K562 (cell line): ENCODE measurements around the gene C14orf180. TPM values are rescaled to one million over a fixed set of nuclear protein-coding genes. Genes with fewer than 3 reads are reported as not detected.

ENCODE experiments used
- ATAC-seq: fragments of 200-7000 bp; cut with Tn5 transposase; 3 replicates; pipeline ENCODE4 v1.9.1; 2020; ENCODE audit warnings: moderate library complexity
- BruUV-seq: library from RNA; stranded (reverse); fragments of 400-500 nt; replicated peaks from 2 replicates; lab custom pipeline; 2021; lab: Mats Ljungman, UMichigan
- CTCF ChIA-PET: fragments of 300-600 bp; formaldehyde crosslinking; extraction: SDS; loops from one replicate; lab custom pipeline; 2021; ENCODE audit warnings: low intra/inter-chr PET ratio; lab: Yijun Ruan, JAX
- POLR2A ChIA-PET: fragments of 300-600, 350-650 bp; sonication (Branson Sonifier 250); formaldehyde crosslinking; extraction: SDS; loops from one replicate; lab custom pipeline; 2021; ENCODE audit warnings: antibody characterized with exemption, inconsistent platforms; lab: Yijun Ruan, JAX
- DNase-seq, 4 experiments: peaks; one replicate each; pipeline versions ENCODE4 v3.0.0 to v3.0.0-alpha.2; 2011 to 2018; ENCODE audit warnings: low spot score in 3 of 4, mixed read lengths in 3 of 4; ENCODE audit errors: extremely low read depth in 1 of 4
- FAIRE-seq: peaks from 2 replicates; lab custom pipeline; 2011; peaks lifted over from hg19 to GRCh38; lab: Jason Lieb, UNC
- H2AFZ ChIP-seq: 2 replicates; pipeline ENCODE4 v1.6.0; 2011; ENCODE audit warnings: low read depth, low read length, control low read depth, inconsistent platforms
- H3K27ac ChIP-seq: fragments of 200-600 bp; 3 replicates; pipeline ENCODE4 v1.8.0; 2011; ENCODE audit warnings: low read depth, mild to moderate bottlenecking, control low read depth, inconsistent platforms, low read length, moderate library complexity, mixed read lengths; ENCODE audit errors: extremely low read depth
- H3K27me3 ChIP-seq, 2 experiments: fragments of 300-600 bp in 1 of 2; 2 replicates in 1 of 2; 3 replicates in 1 of 2; pipeline versions ENCODE4 v1.6.0 to v1.8.0; 2011; ENCODE audit warnings: inconsistent platforms in 2 of 2, low read length in 2 of 2, mild to moderate bottlenecking in 1 of 2, mixed read lengths in 1 of 2, moderate library complexity in 1 of 2; ENCODE audit not compliant: control insufficient read depth in 2 of 2, insufficient read depth in 2 of 2
- H3K36me3 ChIP-seq: fragments of 300-600 bp; 3 replicates; pipeline ENCODE4 v1.8.0; 2011; ENCODE audit warnings: mild to moderate bottlenecking, low read length, inconsistent platforms; ENCODE audit not compliant: control insufficient read depth, insufficient read depth
- H3K4me1 ChIP-seq, 2 experiments: fragments of 200-600 bp in 1 of 2; replicated peaks in 1 of 2; 2 replicates in 1 of 2; 3 replicates in 1 of 2; pipeline versions ENCODE4 v1.5.1 to v1.8.0; 2011; ENCODE audit warnings: inconsistent platforms in 2 of 2, low read length in 2 of 2, mild to moderate bottlenecking in 1 of 2, mixed read lengths in 1 of 2, moderate library complexity in 1 of 2; ENCODE audit not compliant: control insufficient read depth in 2 of 2, insufficient read depth in 2 of 2
- H3K4me2 ChIP-seq: 2 replicates; pipeline ENCODE4 v1.6.1; 2011; ENCODE audit warnings: low read length, control low read depth, inconsistent platforms, mixed read lengths; ENCODE audit not compliant: insufficient read depth
- H3K4me3 ChIP-seq: fragments of 200-600 bp; sonication (generic), shearing (Covaris generic); 2 replicates; pipeline ENCODE4 v1.5.1; 2016; ENCODE audit warnings: control low read depth, inconsistent platforms
- H3K79me2 ChIP-seq: fragments of 200-600 bp; 3 replicates; pipeline ENCODE4 v1.8.0; 2011; ENCODE audit warnings: low read length, inconsistent platforms; ENCODE audit not compliant: control insufficient read depth, insufficient read depth
- H3K9ac ChIP-seq, 2 experiments: 2 replicates each; pipeline versions ENCODE4 v1.6.0 to v1.6.1; 2011; ENCODE audit warnings: low read depth in 2 of 2, low read length in 2 of 2, control low read depth in 1 of 2, inconsistent platforms in 1 of 2, mild to moderate bottlenecking in 1 of 2, mixed read lengths in 1 of 2; ENCODE audit not compliant: insufficient read depth in 1 of 2
- H3K9me1 ChIP-seq: one replicate; pipeline ENCODE4 v1.6.0; 2011; ENCODE audit warnings: inconsistent platforms, mild to moderate bottlenecking, low read length, moderate library complexity; ENCODE audit not compliant: control insufficient read depth, insufficient read depth
- H3K9me3 ChIP-seq: replicated peaks from 2 replicates; pipeline ENCODE4 v1.5.1; 2011; ENCODE audit warnings: low read depth, low read length, inconsistent platforms; ENCODE audit not compliant: control insufficient read depth, insufficient read depth
- H4K20me1 ChIP-seq: replicated peaks from 2 replicates; pipeline ENCODE4 v1.6.1; 2011; ENCODE audit warnings: low read length, inconsistent platforms, mixed read lengths; ENCODE audit not compliant: control insufficient read depth, insufficient read depth
- MEF2A ChIP-seq: IDR thresholded peaks from 2 replicates; pipeline ENCODE4 v1.6.1; 2011; ENCODE audit warnings: low read depth, mild to moderate bottlenecking, low read length, moderate library complexity; ENCODE audit not compliant: control insufficient read depth
- PPARD ChIP-seq: fragments of 250-450 bp; sonication (Bioruptor Pico); IDR thresholded peaks from 2 replicates; pipeline ENCODE4 v1.8.0; 2022; ENCODE audit warnings: inconsistent platforms, mild to moderate bottlenecking, moderate library complexity
- SMC3 ChIP-seq: conservative IDR thresholded peaks from 2 replicates; pipeline ENCODE4 v1.6.1; 2011; ENCODE audit warnings: low read depth, low read length, improper control_type of control experiment; ENCODE audit not compliant: insufficient read depth
- WGBS: fragments of 100-300 bp; shearing (Covaris generic); methylation state at CpG from one replicate; pipeline ENCODE4 v1.1.6; 2016; ENCODE audit warnings: low coverage, mixed read lengths; ENCODE audit not compliant: insufficient coverage; ENCODE audit errors: missing lambda C conversion rate; 5-methylcytosine and 5-hydroxymethylcytosine counted together
- in situ Hi-C: fragments of 300-500 bp; cut with MboI; formaldehyde crosslinking; loops from 4 replicates; pipeline ENCODE4 v1.15.0; 2018; ENCODE audit warnings: inconsistent platforms, mixed read lengths
- intact Hi-C: fragments of 100-400 bp; cut with micrococcal nuclease; formaldehyde crosslinking; loops from 2 replicates; pipeline ENCODE4 v1.14.2; 2022
- polyA plus RNA-seq, 8 experiments: library from polyadenylated mRNA; depleted of rRNA in 4 of 8; stranded (reverse) in 5 of 8; unstranded in 3 of 8; fragments of >200 nt; fragmentation: Nextera tagmentation in 2 of 8; fragmentation: Illumina TruSeq in 1 of 8; extraction: Ambion mirVana in 2 of 8; extraction: Trizol in 1 of 8; gene quantifications; 2 replicates each; pipeline versions ENCODE4 v1.2.1 to v1.2.3, GENCODE V29; 2011 to 2014; ENCODE audit warnings: inconsistent platforms in 1 of 8, missing spikeins in 1 of 8
- total RNA-seq, 7 experiments: library from RNA; depleted of rRNA in 6 of 7; stranded (reverse); fragments of >200 nt in 6 of 7; fragmentation: Illumina TruSeq in 2 of 7; extraction: Trizol in 2 of 7; gene quantifications; 2 replicates each; pipeline versions ENCODE4 v1.2.1 to v1.2.3, GENCODE V29; 2011 to 2021; ENCODE audit warnings: low replicate concordance in 1 of 7
- TF ChIP-seq, protein P1 (sequence below): fragments of 250-450 bp; sonication (Bioruptor Pico); IDR thresholded peaks from 2 replicates; pipeline ENCODE4 v1.8.0; 2022; ENCODE audit warnings: moderate library complexity, mild to moderate bottlenecking, inconsistent platforms
- TF ChIP-seq, protein P2 (sequence below): fragments of 450-650 bp; IDR thresholded peaks from 2 replicates; pipeline ENCODE4 v1.6.1; 2017; ENCODE audit warnings: antibody characterized with exemption
- TF ChIP-seq, protein P3 (sequence below): fragments of 150-350 bp; IDR thresholded peaks from 2 replicates; pipeline ENCODE4 v1.6.1; 2014; ENCODE audit warnings: low read depth, mild to moderate bottlenecking, low read length, borderline replicate concordance
- TF ChIP-seq, protein P4 (sequence below): fragments of 450-650 bp; IDR thresholded peaks from 2 replicates; pipeline ENCODE4 v1.6.1; 2016

Gene C14orf180
- total and polyA plus RNA-seq, 9 of the 15 experiments (the other 6 are each of a cell fraction or from before 2014, with no cell fraction given) = not detected

DNA sequence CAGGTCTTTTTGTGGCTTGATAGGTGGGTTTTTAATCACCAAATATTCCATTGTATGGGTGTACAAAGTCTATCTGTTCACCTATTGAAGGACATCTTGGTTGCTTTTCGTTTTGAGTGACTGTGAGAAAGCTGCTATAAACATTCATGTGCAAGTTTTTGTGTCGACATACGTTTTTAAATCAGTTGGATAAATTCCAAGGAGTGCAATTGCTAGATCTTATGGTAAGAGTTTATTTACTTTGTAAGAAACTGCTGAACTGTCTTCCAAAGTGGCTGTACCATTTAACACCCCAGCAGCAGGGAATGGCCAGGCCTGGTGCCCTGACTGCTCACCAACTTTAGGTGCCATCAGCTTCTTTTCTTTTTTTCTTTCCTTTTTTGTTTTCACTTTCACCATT, 45.5 kb upstream of the C14orf180 start (continued):
- TF ChIP-seq, protein P1, sequence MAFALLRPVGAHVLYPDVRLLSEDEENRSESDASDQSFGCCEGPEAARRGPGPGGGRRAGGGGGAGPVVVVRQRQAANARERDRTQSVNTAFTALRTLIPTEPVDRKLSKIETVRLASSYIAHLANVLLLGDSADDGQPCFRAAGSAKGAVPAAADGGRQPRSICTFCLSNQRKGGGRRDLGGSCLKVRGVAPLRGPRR = no peak

DNA sequence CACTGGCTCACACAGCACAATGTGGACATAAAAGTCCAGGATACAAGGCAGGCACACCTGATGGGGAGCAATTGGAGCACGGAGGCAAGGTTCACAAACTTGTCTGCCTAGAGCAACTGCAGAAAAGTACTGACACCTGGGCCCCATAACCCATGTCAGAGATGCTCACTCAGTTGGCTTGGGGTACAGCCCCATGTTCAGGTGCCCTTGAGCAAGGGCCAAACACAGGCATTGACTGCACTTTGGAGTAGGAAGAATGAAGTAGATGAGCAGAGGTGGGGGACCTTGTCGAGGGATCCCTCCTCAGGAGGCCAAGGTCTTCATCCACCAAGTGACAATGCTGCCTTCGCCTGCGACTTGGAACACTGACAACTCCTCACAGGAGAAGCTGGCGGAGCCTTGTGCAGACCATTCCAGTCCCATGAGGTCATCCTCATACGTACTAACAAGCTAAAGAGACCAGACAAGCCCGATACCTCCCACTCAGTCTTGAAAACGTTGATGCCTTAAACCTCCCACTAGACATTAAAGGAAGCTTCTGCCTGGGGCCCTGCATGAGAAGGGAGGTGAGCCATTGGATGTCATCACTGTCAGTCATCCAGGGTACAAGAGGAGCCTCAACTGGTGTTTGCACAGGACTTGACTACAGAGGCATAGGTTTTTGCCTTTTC, 42.5 kb upstream of the C14orf180 start:
- CTCF ChIA-PET = no interaction called here
- BruUV-seq = no TSS peak
- intact Hi-C loops = no loop called here

More for the DNA sequence above, 42.5 kb upstream of the C14orf180 start:
- in situ Hi-C loops = no loop called here
- DNase-seq = no peak
- POLR2A ChIA-PET = interaction anchor here (0.5 kb wide), 1 partner anchor 886 kb away, joined by 3 read pairs; no protein-coding TSS in a partner anchor
- Histone ChIP-seq H3K27me3 (no peaks in the 10 kb centered on the region), H4K20me1 (no peaks in the 10 kb centered on the region), H3K9me3 (no peaks in the 10 kb centered on the region), H3K9ac (no peak overlapping the region), H3K79me2 (no peaks in the 10 kb centered on the region), H3K4me3 (no peak overlapping the region), H3K9me1 (no peaks in the 10 kb centered on the region), H3K36me3 (no peaks in the 10 kb centered on the region), H3K4me2 (no peak overlapping the region), H3K4me1 (no peaks in the 10 kb centered on the region), H3K27ac (no peak overlapping the region), H2AFZ (no peak overlapping the region)
- TF ChIP-seq, protein P2, sequence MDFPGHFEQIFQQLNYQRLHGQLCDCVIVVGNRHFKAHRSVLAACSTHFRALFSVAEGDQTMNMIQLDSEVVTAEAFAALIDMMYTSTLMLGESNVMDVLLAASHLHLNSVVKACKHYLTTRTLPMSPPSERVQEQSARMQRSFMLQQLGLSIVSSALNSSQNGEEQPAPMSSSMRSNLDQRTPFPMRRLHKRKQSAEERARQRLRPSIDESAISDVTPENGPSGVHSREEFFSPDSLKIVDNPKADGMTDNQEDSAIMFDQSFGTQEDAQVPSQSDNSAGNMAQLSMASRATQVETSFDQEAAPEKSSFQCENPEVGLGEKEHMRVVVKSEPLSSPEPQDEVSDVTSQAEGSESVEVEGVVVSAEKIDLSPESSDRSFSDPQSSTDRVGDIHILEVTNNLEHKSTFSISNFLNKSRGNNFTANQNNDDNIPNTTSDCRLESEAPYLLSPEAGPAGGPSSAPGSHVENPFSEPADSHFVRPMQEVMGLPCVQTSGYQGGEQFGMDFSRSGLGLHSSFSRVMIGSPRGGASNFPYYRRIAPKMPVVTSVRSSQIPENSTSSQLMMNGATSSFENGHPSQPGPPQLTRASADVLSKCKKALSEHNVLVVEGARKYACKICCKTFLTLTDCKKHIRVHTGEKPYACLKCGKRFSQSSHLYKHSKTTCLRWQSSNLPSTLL = no peak
- no peak for TF ChIP-seq MEF2A
- no peak for TF ChIP-seq SMC3
- TF ChIP-seq, protein P3, sequence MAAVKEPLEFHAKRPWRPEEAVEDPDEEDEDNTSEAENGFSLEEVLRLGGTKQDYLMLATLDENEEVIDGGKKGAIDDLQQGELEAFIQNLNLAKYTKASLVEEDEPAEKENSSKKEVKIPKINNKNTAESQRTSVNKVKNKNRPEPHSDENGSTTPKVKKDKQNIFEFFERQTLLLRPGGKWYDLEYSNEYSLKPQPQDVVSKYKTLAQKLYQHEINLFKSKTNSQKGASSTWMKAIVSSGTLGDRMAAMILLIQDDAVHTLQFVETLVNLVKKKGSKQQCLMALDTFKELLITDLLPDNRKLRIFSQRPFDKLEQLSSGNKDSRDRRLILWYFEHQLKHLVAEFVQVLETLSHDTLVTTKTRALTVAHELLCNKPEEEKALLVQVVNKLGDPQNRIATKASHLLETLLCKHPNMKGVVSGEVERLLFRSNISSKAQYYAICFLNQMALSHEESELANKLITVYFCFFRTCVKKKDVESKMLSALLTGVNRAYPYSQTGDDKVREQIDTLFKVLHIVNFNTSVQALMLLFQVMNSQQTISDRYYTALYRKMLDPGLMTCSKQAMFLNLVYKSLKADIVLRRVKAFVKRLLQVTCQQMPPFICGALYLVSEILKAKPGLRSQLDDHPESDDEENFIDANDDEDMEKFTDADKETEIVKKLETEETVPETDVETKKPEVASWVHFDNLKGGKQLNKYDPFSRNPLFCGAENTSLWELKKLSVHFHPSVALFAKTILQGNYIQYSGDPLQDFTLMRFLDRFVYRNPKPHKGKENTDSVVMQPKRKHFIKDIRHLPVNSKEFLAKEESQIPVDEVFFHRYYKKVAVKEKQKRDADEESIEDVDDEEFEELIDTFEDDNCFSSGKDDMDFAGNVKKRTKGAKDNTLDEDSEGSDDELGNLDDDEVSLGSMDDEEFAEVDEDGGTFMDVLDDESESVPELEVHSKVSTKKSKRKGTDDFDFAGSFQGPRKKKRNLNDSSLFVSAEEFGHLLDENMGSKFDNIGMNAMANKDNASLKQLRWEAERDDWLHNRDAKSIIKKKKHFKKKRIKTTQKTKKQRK = no peak
- TF ChIP-seq PPARD (CRISPR knock-in tag) = no peak
- TF ChIP-seq, protein P4, sequence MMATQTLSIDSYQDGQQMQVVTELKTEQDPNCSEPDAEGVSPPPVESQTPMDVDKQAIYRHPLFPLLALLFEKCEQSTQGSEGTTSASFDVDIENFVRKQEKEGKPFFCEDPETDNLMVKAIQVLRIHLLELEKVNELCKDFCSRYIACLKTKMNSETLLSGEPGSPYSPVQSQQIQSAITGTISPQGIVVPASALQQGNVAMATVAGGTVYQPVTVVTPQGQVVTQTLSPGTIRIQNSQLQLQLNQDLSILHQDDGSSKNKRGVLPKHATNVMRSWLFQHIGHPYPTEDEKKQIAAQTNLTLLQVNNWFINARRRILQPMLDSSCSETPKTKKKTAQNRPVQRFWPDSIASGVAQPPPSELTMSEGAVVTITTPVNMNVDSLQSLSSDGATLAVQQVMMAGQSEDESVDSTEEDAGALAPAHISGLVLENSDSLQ = peak; percentile 61
- WGBS = 2% methylated on average over 8 of the region's 8 CpGs
- no peak for ATAC-seq
- FAIRE-seq = no peak
